ENCODE data around the gene SCCPDH. TPM values are rescaled to one million over a fixed set of nuclear protein-coding genes. Genes with fewer than 3 reads are reported as not detected.
A peak's percentile ranks its signal among the peaks of the same experiment; 100 is the strongest.

Gene SCCPDH, protein sequence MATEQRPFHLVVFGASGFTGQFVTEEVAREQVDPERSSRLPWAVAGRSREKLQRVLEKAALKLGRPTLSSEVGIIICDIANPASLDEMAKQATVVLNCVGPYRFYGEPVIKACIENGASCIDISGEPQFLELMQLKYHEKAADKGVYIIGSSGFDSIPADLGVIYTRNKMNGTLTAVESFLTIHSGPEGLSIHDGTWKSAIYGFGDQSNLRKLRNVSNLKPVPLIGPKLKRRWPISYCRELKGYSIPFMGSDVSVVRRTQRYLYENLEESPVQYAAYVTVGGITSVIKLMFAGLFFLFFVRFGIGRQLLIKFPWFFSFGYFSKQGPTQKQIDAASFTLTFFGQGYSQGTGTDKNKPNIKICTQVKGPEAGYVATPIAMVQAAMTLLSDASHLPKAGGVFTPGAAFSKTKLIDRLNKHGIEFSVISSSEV
- 19.5 TPM for total RNA-seq (ENCODE audit: unreplicated experiment)
- long read RNA-seq, transcript SCCPDH-201 (12 exons, 2,503 nt), result major isoform, 22 of 24 reads
- long read RNA-seq, partial matches to known transcripts, result 2 of 24 reads
- long read RNA-seq, other reads (novel, unspliced or antisense), result 0 of 24 reads

DNA sequence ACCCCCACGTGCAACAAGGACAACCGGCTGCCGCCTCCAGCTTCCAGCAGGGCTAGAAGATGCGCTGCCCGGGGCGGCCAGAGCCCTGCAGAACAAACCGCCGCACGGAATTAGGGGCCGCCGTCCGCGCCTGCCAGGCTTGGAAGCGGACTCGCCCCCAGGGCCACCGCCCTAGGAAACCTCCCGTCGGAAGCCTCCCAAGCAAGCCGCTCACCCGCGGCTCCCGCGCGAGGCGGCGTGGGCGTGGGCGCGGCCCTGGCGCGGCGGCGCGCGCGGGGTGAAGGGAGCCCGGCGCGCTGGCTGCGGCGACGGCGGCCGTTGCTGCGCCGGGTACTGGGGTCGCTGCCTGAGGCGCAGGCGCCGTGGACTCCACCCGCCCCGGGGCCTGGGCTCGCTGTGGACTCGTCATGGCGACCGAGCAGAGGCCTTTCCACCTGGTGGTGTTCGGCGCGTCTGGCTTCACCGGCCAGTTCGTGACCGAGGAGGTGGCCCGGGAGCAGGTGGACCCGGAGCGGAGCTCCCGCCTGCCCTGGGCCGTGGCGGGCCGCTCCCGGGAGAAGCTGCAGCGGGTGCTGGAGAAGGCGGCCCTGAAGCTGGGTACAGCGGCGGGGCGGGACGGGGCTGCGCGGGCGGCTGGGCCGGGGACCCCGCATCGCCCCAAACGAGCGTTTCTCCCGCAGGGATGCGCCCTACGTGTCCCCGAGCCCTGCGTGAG is at the start of gene SCCPDH:
TSS of gene SCCPDH (plus strand) at position 394 of the 715 bp plus-strand sequence. CDS start at position 408, 14 bp downstream.
- peak; percentile 72 for DNase-seq (ENCODE audit: low spot score)

DNA sequence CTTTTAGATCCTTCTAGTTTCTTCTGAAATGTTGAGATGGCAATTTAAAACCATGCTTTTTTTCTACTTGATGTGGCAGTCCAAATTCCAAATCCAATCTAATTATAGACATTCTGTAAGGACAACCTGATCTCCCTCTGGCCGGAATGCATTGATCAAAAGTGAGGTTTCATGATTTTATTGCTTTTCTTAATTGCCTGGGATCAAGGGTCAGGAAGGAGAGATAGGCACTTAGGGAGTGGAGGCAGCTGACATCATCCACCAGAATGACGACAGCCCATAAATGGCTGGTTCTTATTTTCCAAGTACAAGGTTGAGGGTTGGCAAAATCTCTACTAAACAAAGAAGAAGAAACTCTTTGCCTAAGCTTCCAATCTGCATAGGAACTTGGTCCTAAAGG is 46.4 kb upstream of the SCCPDH start:
- TF ChIP-seq, protein P1, sequence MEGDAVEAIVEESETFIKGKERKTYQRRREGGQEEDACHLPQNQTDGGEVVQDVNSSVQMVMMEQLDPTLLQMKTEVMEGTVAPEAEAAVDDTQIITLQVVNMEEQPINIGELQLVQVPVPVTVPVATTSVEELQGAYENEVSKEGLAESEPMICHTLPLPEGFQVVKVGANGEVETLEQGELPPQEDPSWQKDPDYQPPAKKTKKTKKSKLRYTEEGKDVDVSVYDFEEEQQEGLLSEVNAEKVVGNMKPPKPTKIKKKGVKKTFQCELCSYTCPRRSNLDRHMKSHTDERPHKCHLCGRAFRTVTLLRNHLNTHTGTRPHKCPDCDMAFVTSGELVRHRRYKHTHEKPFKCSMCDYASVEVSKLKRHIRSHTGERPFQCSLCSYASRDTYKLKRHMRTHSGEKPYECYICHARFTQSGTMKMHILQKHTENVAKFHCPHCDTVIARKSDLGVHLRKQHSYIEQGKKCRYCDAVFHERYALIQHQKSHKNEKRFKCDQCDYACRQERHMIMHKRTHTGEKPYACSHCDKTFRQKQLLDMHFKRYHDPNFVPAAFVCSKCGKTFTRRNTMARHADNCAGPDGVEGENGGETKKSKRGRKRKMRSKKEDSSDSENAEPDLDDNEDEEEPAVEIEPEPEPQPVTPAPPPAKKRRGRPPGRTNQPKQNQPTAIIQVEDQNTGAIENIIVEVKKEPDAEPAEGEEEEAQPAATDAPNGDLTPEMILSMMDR (IDR thresholded peaks at IDR 0.05; ENCODE audit: unreplicated experiment), result no peak
- H3K9me3 Mint-ChIP-seq (ENCODE audit: unreplicated experiment), result no peaks in the 10 kb centered on the region
- H3K27ac Mint-ChIP-seq (ENCODE audit: unreplicated experiment), result no peak overlapping the region
- H3K36me3 Mint-ChIP-seq (ENCODE audit: low read depth, unreplicated experiment), result no peaks in the 10 kb centered on the region
- H3K27me3 Mint-ChIP-seq (ENCODE audit: unreplicated experiment), result peaks cover 4% of the 10 kb centered on the region
- no peaks in the 10 kb centered on the region for H3K4me1 Mint-ChIP-seq (ENCODE audit: unreplicated experiment)
- DNase-seq (ENCODE audit: low spot score), result no peak
- no peak overlapping the region for H3K4me3 Mint-ChIP-seq (ENCODE audit: unreplicated experiment)

More for the DNA sequence above, at the start of gene SCCPDH:
- H3K36me3 Mint-ChIP-seq (ENCODE audit: low read depth, unreplicated experiment), result peaks cover 31% of the 10 kb centered on the region
- peak within 1 kb of the TSS; percentile 57 for H3K27ac Mint-ChIP-seq (ENCODE audit: unreplicated experiment)
- peak within 1 kb of the TSS; percentile 96 for H3K4me3 Mint-ChIP-seq (ENCODE audit: unreplicated experiment)
- peaks cover 8% of the 10 kb centered on the region for H3K4me1 Mint-ChIP-seq (ENCODE audit: unreplicated experiment)
- TF ChIP-seq, protein P1 (IDR thresholded peaks at IDR 0.05; ENCODE audit: unreplicated experiment), result no peak
- H3K27me3 Mint-ChIP-seq (ENCODE audit: unreplicated experiment), result peaks cover 6% of the 10 kb centered on the region
- peaks cover 7% of the 10 kb centered on the region for H3K9me3 Mint-ChIP-seq (ENCODE audit: unreplicated experiment)

DNA sequence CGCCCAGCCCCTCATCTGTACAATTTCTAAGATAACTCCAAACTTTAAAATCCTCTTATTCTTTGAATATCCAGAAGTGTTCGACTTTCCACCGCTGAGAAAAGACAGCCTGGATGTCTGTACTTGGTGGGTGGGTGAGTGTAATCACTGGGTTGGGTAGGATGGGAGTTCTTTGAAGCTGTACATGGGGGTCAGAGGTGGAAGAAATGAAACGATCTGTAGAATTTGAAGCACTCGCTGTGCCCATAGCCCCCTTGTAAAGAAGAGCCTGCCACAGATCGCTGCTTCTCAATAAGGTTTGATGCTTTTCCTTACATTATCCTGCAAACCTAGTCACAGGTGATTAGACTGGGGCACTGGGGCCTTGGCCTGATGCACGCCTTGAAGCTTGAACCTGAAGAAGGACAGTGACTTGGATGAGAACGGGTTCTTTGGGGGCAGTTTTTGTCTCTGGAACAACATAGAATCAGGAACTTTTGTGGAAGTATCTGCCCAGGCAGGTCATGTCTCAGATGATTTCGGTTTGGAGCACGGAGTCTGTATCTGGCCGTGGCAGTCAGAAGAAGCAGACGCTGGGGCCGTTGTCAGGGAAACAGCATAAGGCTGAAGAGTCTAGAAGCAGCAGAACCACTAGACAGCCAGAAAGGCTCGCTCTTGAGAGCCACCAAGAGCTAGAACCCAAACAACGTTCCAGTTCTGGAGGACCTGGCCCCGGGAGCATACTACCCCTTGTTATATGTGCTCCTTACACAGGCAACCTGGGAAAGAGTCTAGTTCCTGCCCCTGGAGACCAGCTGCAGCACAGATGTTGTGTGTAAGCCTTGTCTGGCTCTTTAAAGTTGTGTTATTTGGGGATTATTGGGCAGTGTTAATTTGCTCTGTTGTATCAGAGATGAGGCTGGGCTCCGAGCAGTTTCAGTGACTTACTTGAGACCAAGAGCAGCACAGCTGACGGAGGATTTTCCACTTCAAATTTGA is 45.1 kb upstream of the SCCPDH start:
- Mint-ChIP-seq H3K4me1 (ENCODE audit: unreplicated experiment) (no peaks in the 10 kb centered on the region), H3K27ac (ENCODE audit: unreplicated experiment) (no peak overlapping the region)

DNA sequence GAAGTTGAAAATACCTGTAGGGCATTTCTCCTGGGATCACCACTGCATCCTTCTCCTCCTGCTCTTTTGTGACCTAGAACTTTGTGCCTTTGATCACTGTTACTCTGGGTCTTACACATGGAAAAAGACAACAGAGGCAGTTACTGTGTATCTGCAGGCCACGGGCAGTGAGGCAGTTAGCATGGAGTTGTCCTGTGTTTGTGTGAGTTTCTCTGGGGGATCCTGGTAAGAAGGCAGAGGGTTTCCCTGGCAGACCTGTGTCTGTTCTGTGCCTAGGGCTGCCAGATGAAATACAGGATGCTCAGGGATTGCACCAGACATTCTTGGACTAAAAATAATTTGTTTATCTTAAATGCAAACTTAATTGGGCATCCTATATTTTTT is 44.4 kb upstream of the SCCPDH start:
- Mint-ChIP-seq H3K9me3 (ENCODE audit: unreplicated experiment) (no peaks in the 10 kb centered on the region), H3K4me3 (ENCODE audit: unreplicated experiment) (no peak overlapping the region), H3K36me3 (ENCODE audit: low read depth, unreplicated experiment) (no peaks in the 10 kb centered on the region), H3K27ac (ENCODE audit: unreplicated experiment) (no peak overlapping the region), H3K4me1 (ENCODE audit: unreplicated experiment) (no peaks in the 10 kb centered on the region), H3K27me3 (ENCODE audit: unreplicated experiment) (peaks cover 5% of the 10 kb centered on the region)
- TF ChIP-seq, protein P1 (IDR thresholded peaks at IDR 0.05; ENCODE audit: unreplicated experiment), result no peak
- DNase-seq (ENCODE audit: low spot score), result no peak

More for the DNA sequence above, 45.1 kb upstream of the SCCPDH start:
- TF ChIP-seq, protein P1 (IDR thresholded peaks at IDR 0.05; ENCODE audit: unreplicated experiment), result no peak
- H3K9me3 Mint-ChIP-seq (ENCODE audit: unreplicated experiment), result no peaks in the 10 kb centered on the region
- no peaks in the 10 kb centered on the region for H3K36me3 Mint-ChIP-seq (ENCODE audit: low read depth, unreplicated experiment)
- H3K4me3 Mint-ChIP-seq (ENCODE audit: unreplicated experiment), result no peak overlapping the region
- no peak for DNase-seq (ENCODE audit: low spot score)
- H3K27me3 Mint-ChIP-seq (ENCODE audit: unreplicated experiment), result peaks cover 4% of the 10 kb centered on the region

Measured in endothelial cell (in vitro differentiated cells).